Smooth muscle cell (in vitro differentiated cells): ENCODE data around the gene CORO1A. TPM values are rescaled to one million over a fixed set of nuclear protein-coding genes. Genes with fewer than 3 reads are reported as not detected.

Source experiments
- DNase-seq: peaks from one replicate; lab custom pipeline; 2025; ENCODE audit not compliant: unreplicated experiment; lab: John Stamatoyannopoulos, UW
- H2AFZ ChIP-seq: fragments of 200-600 bp; sonication (generic); 2 replicates; pipeline ENCODE4 v1.6.0; 2016; ENCODE audit warnings: antibody characterized with exemption, low read depth, mild to moderate bottlenecking
- H3F3A ChIP-seq: fragments of 200-600 bp; sonication (generic); 2 replicates; pipeline ENCODE4 v1.6.0; 2017; ENCODE audit warnings: antibody characterized with exemption, low read depth
- H3K27ac ChIP-seq: fragments of 200-600 bp; sonication (generic); 2 replicates; pipeline ENCODE4 v1.5.1; 2016; ENCODE audit warnings: low read depth, mild to moderate bottlenecking
- H3K27me3 ChIP-seq: fragments of 200-600 bp; sonication (generic); 2 replicates; pipeline ENCODE4 v1.6.1; 2016; ENCODE audit warnings: low read depth, mild to moderate bottlenecking
- H3K36me3 ChIP-seq: fragments of 200-600 bp; sonication (generic); 2 replicates; pipeline ENCODE4 v1.5.1; 2016; ENCODE audit warnings: low read depth
- H3K4me1 ChIP-seq: fragments of 200-600 bp; sonication (generic); 2 replicates; pipeline ENCODE4 v1.5.1; 2016; ENCODE audit warnings: low read depth
- H3K4me2 ChIP-seq: fragments of 200-600 bp; sonication (generic); 2 replicates; pipeline ENCODE4 v1.6.0; 2016; ENCODE audit warnings: mild to moderate bottlenecking
- H3K4me3 ChIP-seq: fragments of 200-600 bp; sonication (generic); 2 replicates; pipeline ENCODE4 v1.5.1; 2016; ENCODE audit warnings: mild to moderate bottlenecking
- H3K79me2 ChIP-seq: fragments of 200-600 bp; sonication (generic); 2 replicates; pipeline ENCODE4 v1.6.0; 2016; ENCODE audit warnings: low read depth, mild to moderate bottlenecking
- H3K9ac ChIP-seq: fragments of 200-600 bp; sonication (generic); 2 replicates; pipeline ENCODE4 v1.6.0; 2016; ENCODE audit warnings: low read depth
- H3K9me3 ChIP-seq: fragments of 200-600 bp; sonication (generic); replicated peaks from 2 replicates; pipeline ENCODE4 v1.5.1; 2016; ENCODE audit warnings: low read depth
- H4K20me1 ChIP-seq: fragments of 200-600 bp; sonication (generic); 2 replicates; pipeline ENCODE4 v1.6.0; 2016; ENCODE audit warnings: low read depth
- WGBS: methylation state at CpG from one replicate; pipeline ENCODE4 v1.1.7; 2016; ENCODE audit warnings: low lambda C conversion rate; 5-methylcytosine and 5-hydroxymethylcytosine counted together
- polyA plus RNA-seq: library from polyadenylated mRNA; unstranded; fragments of >200 nt; fragmentation: Nextera tagmentation; extraction: Ambion mirVana; gene quantifications from 2 replicates; pipeline ENCODE4 v1.2.1, GENCODE V29; 2016
- total RNA-seq: library from RNA; depleted of rRNA; stranded (reverse); fragments of >200 nt; gene quantifications from 2 replicates; pipeline ENCODE4 v1.2.3, GENCODE V29; 2014
- TF ChIP-seq, protein P1 (sequence below): fragments of 200-600 bp; sonication (generic); IDR thresholded peaks from 2 replicates; pipeline ENCODE4 v1.5.1; 2017; ENCODE audit warnings: borderline replicate concordance, mild to moderate bottlenecking, antibody characterized with exemption; ENCODE audit not compliant: insufficient read depth, poor library complexity, severe bottlenecking

The CORO1A gene
- total and polyA plus RNA-seq, 2 experiments from 2014 or later: 5.1 to 6.3 TPM

DNA sequence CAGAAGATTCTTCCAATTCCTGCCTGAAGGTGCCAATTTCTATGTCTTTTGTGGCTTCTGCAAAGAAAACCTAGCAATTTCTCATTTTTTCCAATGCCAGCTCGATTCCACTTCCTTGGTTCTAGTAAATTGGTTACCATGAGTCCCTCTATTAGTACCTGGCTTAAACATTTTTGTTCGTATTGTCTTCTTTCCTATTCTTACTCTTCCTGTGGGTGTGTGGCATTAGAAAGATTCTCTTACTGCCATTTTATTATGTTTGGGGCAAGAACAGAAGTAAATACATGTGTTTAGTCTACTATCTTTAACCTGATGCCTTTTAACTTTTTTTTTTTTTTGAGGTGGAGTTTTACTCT lies 40.1 kb upstream of the CORO1A start:
- Histone ChIP-seq H3F3A (no peaks in the 10 kb centered on the region), H3K36me3 (no peaks in the 10 kb centered on the region), H3K27ac (no peak overlapping the region)

DNA sequence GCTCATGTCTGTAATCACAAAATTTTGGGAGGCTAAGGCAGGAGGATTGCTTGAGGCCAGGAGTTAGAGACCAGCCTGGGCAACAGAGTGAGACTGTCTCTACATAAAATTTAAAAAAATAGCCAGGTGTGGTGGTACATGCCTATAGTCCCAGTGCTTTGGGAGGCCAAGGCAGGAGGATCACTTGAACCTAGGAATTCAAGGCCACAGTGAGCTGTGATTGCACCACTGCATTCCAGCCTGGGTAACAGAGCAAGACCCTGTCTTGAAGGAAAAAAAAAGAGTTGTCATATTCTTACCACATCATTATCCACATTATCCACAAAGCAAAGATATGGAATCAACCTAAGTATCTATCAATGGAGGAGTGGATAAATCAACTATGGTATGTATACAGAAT lies 39.4 kb upstream of the CORO1A start:
- Histone ChIP-seq H3K9me3 (peaks cover under 1% of the 10 kb centered on the region), H3K36me3 (no peaks in the 10 kb centered on the region)

More for the DNA sequence above, 40.1 kb upstream of the CORO1A start:
- Histone ChIP-seq H3K27me3 (no peaks in the 10 kb centered on the region), H4K20me1 (no peaks in the 10 kb centered on the region), H3K9me3 (no peaks in the 10 kb centered on the region), H2AFZ (no peak overlapping the region), H3K79me2 (no peaks in the 10 kb centered on the region), H3K9ac (no peak overlapping the region), H3K4me2 (no peak overlapping the region), H3K4me1 (no peaks in the 10 kb centered on the region), H3K4me3 (no peak overlapping the region)
- WGBS: 75% methylated on average over 2 of the region's 2 CpGs
- TF ChIP-seq, protein P1, sequence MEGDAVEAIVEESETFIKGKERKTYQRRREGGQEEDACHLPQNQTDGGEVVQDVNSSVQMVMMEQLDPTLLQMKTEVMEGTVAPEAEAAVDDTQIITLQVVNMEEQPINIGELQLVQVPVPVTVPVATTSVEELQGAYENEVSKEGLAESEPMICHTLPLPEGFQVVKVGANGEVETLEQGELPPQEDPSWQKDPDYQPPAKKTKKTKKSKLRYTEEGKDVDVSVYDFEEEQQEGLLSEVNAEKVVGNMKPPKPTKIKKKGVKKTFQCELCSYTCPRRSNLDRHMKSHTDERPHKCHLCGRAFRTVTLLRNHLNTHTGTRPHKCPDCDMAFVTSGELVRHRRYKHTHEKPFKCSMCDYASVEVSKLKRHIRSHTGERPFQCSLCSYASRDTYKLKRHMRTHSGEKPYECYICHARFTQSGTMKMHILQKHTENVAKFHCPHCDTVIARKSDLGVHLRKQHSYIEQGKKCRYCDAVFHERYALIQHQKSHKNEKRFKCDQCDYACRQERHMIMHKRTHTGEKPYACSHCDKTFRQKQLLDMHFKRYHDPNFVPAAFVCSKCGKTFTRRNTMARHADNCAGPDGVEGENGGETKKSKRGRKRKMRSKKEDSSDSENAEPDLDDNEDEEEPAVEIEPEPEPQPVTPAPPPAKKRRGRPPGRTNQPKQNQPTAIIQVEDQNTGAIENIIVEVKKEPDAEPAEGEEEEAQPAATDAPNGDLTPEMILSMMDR: no peak
- no peak for DNase-seq

DNA sequence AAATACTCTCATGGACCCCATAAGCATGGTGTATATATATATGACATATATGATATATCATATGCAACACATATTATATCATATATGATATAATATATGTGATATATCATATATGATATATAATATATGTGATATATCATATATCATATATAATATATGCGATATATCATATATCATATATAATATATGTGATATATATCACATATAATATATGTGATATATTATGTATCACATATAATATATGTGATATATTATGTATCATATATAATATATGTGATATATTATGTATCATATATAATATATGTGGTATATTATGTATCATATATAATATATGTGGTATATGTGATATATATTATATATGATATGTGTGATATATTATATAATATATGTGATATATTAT lies 38.5 kb upstream of the CORO1A start:
- TF ChIP-seq, protein P1: no peak
- 36% methylated on average over 1 of the region's 1 CpG for WGBS

More for the DNA sequence above, 39.4 kb upstream of the CORO1A start:
- H3F3A ChIP-seq: no peaks in the 10 kb centered on the region
- H4K20me1 ChIP-seq: no peaks in the 10 kb centered on the region
- no peaks in the 10 kb centered on the region for H3K79me2 ChIP-seq
- no peak overlapping the region for H3K4me2 ChIP-seq
- no peaks in the 10 kb centered on the region for H3K4me1 ChIP-seq
- H2AFZ ChIP-seq: no peak overlapping the region
- no peak overlapping the region for H3K9ac ChIP-seq
- H3K4me3 ChIP-seq: no peak overlapping the region
- H3K27me3 ChIP-seq: no peaks in the 10 kb centered on the region
- TF ChIP-seq, protein P1: no peak
- no peak overlapping the region for H3K27ac ChIP-seq
- no peak for DNase-seq

DNA sequence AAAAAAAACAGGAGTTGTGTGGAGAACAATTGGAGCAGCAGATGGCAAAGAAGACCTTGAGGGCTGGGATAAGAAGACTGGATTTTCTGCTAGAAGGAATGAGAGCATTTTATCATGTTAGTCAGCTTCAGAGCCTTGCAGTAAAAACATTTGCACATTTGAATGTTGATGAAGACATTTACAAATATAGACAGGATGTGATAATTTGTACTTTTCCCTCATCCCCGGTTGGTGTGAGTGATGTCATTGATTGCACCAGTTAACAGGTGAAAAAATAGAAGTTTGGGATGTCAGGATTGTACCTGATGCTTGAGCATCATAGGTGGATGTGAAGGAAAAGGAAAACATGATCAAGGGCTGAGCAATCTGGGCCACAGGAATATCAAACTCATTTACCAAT lies 37.7 kb upstream of the CORO1A start:
- Histone ChIP-seq H3K4me2 (no peak overlapping the region), H2AFZ (no peak overlapping the region), H3K79me2 (no peaks in the 10 kb centered on the region), H3K4me1 (no peaks in the 10 kb centered on the region), H3K36me3 (no peaks in the 10 kb centered on the region), H3K4me3 (no peak overlapping the region), H3K27ac (no peak overlapping the region), H3K9ac (no peak overlapping the region), H3K9me3 (peaks cover 6% of the 10 kb centered on the region), H3F3A (no peaks in the 10 kb centered on the region), H3K27me3 (no peaks in the 10 kb centered on the region), H4K20me1 (no peaks in the 10 kb centered on the region)
- WGBS: 69% methylated on average over 1 of the region's 1 CpG
- TF ChIP-seq, protein P1: no peak
- DNase-seq: no peak

More for the DNA sequence above, 38.5 kb upstream of the CORO1A start:
- Histone ChIP-seq H3K4me1 (no peaks in the 10 kb centered on the region), H3K4me3 (no peak overlapping the region), H3K27ac (no peak overlapping the region), H3K36me3 (no peaks in the 10 kb centered on the region), H2AFZ (no peak overlapping the region), H3K27me3 (no peaks in the 10 kb centered on the region), H3K9me3 (peaks cover 4% of the 10 kb centered on the region), H3F3A (no peaks in the 10 kb centered on the region), H3K4me2 (no peak overlapping the region), H4K20me1 (no peaks in the 10 kb centered on the region), H3K79me2 (no peaks in the 10 kb centered on the region), H3K9ac (no peak overlapping the region)
- no peak for DNase-seq
